NCI-H146 treated with DMSO at 0.1 percent for 48 hours (cell line): ENCODE measurements around the gene C5orf24.
"Not testable (repeated sequence)": the region's sequence is repeated elsewhere in the genome, so short reads cannot be mapped to it uniquely, and the experiment has no call there.

ENCODE experiments used
- DNase-seq: peaks from one replicate; lab custom pipeline; 2025; ENCODE audit not compliant: unreplicated experiment; lab: John Stamatoyannopoulos, UW

Gene C5orf24

GRCh38 chr5:134856465-134856864 is 10.7 kb downstream of the C5orf24 start:
- DNase-seq = not testable (repeated sequence)

- no peak for DNase-seq
Observed at GRCh38 chr5:134857401-134857800, 11.6 kb downstream of the C5orf24 start.

DNA sequence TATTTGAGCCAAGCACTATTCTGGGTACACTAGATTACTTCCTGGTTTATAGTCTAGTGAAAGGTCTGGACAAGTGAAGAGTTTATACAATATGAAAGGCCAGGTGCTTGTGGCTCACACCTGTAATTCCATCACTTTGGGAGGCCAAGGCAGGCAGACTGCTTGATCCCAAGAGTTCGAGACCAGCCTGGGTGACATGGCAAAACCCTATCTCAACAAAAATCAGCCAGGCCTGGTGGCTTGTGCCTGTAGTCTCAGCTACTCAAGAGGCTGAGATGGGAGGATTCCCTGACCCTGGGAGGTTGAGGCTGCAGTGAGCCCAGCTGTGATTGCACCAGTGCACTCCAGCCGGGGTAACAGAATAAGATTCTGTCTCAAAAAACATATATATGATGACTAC is 18.9 kb downstream of the C5orf24 start:
- DNase-seq = no peak

DNA sequence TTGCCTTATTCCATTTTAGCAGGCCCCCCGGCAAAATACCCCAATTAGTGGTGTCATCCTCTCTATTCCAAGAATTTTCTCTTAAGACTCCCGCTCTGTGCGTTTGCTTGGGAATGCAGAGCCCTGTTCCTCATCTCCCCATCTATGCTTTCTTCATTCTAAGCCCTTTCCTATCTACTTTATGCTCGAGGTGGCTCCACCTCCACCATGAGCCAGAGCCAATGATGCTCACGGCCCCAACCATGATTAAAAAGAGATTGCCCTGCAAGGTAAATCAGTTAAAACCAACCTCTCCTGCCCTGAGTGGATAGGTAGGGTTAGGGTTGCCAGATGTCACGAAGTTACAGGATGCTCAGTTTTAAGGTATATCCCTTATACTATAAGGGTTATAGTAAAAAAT is 27.7 kb downstream of the C5orf24 start:
- no peak for DNase-seq

DNA sequence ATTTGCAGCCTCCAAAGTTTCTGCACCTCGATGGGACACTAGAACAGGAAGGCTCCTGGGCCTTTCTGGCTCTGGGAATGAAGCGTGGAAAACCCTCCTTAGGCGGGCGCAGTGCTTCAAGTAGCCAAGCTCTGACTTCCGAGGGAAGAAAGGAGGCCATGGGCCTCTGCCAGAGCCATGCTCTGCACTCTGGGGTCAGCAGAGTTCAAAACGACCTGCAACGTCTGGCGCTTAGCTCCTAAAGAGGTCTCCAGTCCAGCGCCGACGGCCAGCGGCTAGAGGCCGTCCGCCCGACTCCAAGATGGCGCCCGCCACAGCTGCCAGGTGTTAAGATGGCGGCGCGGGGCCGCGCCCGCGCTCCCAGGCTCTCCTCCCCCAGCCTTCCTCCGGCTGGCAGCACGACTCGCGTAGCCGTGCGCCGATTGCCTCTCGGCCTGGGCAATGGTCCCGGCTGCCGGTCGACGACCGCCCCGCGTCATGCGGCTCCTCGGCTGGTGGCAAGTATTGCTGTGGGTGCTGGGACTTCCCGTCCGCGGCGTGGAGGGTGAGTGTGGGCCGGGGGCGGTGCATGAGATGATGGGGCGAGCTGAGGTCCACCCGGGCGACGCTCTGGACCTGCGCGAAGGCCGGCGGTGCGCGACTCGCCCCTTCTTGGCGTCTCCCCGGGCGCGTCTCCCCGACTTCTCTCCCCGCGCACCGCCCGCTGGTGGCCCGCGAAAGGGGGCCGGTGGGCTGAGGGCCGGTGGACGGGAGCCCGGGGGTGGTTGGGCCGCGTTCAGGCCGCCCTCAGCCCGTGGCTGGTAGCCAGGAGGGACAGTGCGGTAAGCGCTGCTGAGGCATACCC is 28.4 kb downstream of the C5orf24 start, which contains the start of gene TXNDC15:
Gene TXNDC15, plus strand, starts transcription at position 385 of the 844 bp plus-strand sequence. Its CDS starts 57 bp downstream, at position 442.
- peak; percentile 62 for DNase-seq

- no peak for DNase-seq
Observed at GRCh38 chr5:134874831-134875655, 29.3 kb downstream of the C5orf24 start.

DNA sequence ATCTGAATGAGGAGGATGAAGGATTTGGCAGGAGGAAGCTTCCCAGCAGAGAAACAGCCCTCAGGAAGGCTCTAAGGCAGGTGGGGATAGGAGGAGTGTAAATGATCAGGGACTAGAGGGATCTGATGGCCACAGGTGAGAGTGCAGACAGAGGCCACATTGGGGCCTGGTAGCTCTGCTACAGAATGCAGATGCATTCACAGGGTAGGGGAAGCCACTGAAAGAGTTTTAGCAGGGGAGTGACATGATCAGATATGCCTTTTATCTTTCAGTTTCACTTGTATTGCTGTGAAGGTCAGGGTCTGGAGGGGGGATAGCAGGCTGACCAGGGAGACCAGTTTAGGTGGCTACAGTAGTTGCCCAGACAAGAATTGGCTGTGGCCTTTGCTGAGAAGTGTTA is 31.4 kb downstream of the C5orf24 start:
- no peak for DNase-seq

DNA sequence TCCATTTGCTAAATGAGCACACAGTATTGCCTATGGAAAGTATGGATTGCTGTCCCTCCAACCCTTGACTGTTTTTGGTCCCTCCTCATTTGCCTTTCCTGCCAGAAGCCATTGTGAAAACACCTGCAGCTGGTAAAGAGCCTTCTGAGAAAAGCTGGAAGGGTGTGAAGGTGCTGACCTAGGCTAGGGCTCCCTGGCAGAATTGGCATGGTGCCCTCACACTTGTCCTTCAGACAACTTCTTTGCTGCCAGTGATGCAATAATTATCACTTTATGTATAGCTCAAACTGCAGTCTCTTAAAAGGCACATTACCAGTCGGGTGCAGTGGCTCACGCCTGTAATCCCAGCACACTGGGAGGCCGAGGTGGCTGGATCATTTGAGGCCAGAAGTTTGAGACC is 32.6 kb downstream of the C5orf24 start:
- DNase-seq = no peak

GRCh38 chr5:134879456-134879855 is 33.7 kb downstream of the C5orf24 start:
- DNase-seq = no peak

DNA sequence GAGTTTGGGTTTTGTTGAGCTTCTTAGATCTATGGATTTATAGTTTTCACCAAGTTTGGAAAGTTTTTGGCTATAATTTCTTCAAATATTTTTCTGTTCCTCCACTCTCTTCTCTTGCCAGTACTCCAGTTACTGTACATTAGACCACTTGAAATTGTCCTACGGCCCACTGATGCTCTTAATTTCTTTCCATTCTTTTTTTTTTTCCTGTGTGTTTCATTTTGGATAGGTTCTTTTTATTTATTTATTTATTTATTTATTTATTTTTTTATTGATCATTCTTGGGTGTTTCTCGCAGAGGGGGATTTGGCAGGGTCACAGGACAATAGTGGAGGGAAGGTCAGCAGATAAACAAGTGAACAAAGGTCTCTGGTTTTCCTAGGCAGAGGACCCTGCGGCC is 35.2 kb downstream of the C5orf24 start:
- not testable (repeated sequence) for DNase-seq

DNA sequence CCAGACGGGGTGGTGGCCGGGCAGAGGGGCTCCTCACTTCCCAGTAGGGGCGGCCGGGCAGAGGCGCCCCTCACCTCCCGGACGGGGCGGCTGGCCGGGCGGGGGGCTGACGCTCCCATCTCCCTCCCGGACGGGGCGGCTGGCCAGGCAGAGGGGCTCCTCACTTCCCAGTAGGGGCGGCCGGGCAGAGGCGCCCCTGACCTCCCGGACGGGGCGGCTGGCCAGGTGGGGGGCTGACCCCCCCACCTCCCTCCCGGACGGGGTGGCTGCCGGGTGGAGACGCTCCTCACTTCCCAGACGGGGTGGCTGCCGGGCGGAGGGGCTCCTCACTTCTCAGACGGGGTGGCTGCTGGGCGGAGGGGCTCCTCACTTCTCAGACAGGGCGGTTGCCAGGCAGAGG is 35.9 kb downstream of the C5orf24 start:
- DNase-seq = not testable (repeated sequence)

GRCh38 chr5:134887593-134888159 is 41.9 kb downstream of the C5orf24 start:
- DNase-seq = no peak

DNA sequence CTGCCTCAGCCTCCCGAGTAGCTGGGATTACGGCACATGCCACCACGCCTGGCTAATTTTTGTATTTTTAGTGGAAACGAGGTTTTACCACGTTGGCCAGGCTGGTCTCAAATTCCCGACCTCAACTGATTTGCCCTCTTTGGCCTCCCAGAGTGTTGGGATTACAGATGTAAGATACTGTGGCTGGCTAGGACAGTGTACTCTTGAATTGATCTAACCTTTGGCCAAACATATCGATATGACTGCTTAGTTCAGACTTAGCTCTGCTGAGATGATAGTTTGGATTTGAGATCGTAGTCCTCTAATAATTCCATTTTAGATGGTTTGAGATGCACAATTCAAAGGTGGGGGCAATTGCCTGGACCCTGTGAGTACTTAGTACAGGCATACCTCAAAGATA is 43.6 kb downstream of the C5orf24 start:
- DNase-seq = no peak

DNA sequence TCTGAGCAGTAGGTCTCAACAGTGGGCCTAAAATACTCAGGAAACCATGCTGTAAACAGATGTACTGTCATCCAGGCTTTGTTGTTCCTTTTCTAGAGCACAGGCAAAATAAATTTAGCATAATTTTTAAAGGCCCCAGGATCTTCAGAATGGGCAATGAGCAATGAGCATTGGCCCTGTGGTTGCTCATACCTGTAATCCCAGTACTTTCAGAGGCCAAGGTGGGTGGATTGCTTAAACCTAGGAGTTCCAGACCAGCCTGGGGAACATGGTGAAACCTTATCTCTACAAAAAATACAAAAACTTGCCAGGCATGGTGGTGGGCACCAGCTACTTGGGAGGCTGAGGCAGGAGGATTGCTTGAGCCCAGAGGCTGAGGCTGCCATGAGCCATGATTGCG is 45.7 kb downstream of the C5orf24 start:
- DNase-seq = no peak

DNA sequence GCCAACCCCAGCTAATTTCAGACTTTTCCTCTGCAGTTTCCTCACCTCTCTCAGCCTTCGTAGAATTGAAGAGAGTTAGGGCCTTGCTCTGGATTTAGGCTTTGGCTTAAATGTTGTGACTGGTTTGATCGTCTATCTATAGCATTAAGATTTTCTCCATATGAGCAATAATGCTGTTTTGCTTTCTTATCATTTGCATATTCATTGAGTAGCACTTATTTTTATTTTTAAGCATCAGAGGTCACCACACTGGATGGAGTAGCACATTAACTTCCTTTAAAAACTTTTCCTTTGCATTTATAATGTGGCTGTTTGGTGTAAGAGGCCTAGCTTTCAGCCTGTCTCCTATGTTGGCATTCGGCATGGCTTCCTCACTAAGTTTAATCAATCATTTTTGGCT is 46.5 kb downstream of the C5orf24 start:
- DNase-seq = no peak

- no peak for DNase-seq
Observed at GRCh38 chr5:134892926-134893325, 47.2 kb downstream of the C5orf24 start.

DNA sequence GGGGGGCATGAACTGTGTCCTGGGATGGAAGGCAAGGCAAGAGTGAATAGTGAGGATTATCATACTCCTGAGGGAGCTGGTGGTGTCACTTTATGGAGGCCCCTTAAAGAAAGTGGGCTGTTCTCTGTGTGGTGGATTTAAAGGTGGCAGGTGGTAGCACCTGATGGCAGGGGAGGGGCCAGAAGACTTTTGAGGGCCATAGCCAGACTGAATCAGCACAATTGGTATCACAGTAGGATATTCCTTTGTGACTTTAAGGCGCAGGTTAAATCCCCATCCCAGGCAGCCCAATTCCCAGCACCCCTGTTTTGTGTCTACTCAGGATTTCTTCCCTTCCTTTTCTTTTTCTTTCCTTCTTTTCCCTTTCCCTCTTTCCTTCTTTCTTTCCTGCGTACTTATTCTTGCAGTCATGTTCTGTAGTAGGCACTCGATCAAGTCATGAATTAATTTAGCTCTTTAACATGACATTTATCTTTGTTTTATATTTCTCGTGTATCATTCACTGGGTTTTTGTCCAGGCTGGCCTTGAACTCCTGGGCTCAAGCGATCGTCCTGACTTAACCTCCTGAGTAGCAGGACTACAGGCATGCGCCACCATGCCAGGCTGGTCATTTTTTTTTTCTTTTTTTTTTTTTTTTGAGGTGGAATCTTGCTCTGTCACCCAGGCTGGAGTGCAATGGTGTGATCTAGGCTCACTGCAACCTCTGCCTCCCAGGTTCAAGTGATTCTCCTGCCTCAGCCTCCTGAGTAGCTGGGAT is 48.2 kb downstream of the C5orf24 start:
- DNase-seq = no peak

- DNase-seq = no peak
Observed at GRCh38 chr5:134902071-134902801, 56.5 kb downstream of the C5orf24 start.

- peak; percentile 66 for DNase-seq
Observed at GRCh38 chr5:134904610-134905245, 59.0 kb downstream of the C5orf24 start, which contains the start of gene PCBD2. Gene PCBD2, plus strand, starts transcription at chr5:134905131. Its CDS starts 9 bp downstream, at chr5:134905140.
